Spleen (tissue), 11 donors: Measurements from ENCODE around the gene CD9. TPM values are rescaled to one million over a fixed set of nuclear protein-coding genes. Genes with fewer than 3 reads are reported as not detected.

Experiments used
- DNase-seq: peaks from one replicate; pipeline ENCODE4 v3.0.0-alpha.2; 2020
- H3K27ac ChIP-seq, 8 donors: fragments of 200-600 bp; sonication (generic) in 7 of 8; 1 replicate in 4 of 8; 2 replicates in 4 of 8; pipeline versions ENCODE4 v1.5.0 to v1.8.0; 2016 to 2021; ENCODE audit warnings: inconsistent platforms in 4 of 8, mild to moderate bottlenecking in 4 of 8, moderate library complexity in 1 of 8
- H3K27me3 ChIP-seq, 7 donors: fragments of 200-600 bp; sonication (generic) in 6 of 7; replicated peaks in 1 of 7; 1 replicate in 4 of 7; 2 replicates in 3 of 7; pipeline versions ENCODE4 v1.5.0 to v1.8.0; 2016 to 2021; ENCODE audit warnings: inconsistent platforms in 3 of 7, mild to moderate bottlenecking in 1 of 7
- H3K36me3 ChIP-seq, 6 donors: fragments of 200-600 bp; sonication (generic) in 5 of 6; 1 replicate in 4 of 6; 2 replicates in 2 of 6; pipeline versions ENCODE4 v1.5.0 to v1.8.0; 2016 to 2021; ENCODE audit warnings: inconsistent platforms in 2 of 6
- H3K4me1 ChIP-seq, 6 donors: fragments of 200-600 bp; sonication (generic) in 5 of 6; 1 replicate in 3 of 6; 2 replicates in 3 of 6; pipeline versions ENCODE4 v1.5.0 to v1.8.0; 2016 to 2021; ENCODE audit warnings: inconsistent platforms in 3 of 6
- H3K4me3 ChIP-seq, 8 donors: fragments of 200-600 bp; sonication (generic) in 7 of 8; 1 replicate in 4 of 8; 2 replicates in 4 of 8; pipeline versions ENCODE4 v1.5.0 to v1.8.0; 2016 to 2021; ENCODE audit warnings: inconsistent platforms in 4 of 8, mild to moderate bottlenecking in 4 of 8, moderate library complexity in 2 of 8
- H3K9me3 ChIP-seq, 8 donors: fragments of 200-600 bp; sonication (generic) in 7 of 8; 1 replicate in 4 of 8; 2 replicates in 4 of 8; pipeline versions ENCODE4 v1.5.0 to v1.8.0; 2016 to 2021; ENCODE audit warnings: inconsistent platforms in 4 of 8
- POLR2A ChIP-seq, 3 donors: fragments of 450-650 bp; IDR thresholded peaks; one replicate each; pipeline ENCODE4 v1.5.1; 2017; ENCODE audit warnings: antibody characterized with exemption in 3 of 3, mild to moderate bottlenecking in 1 of 3
- POLR2AphosphoS5 ChIP-seq, 3 donors: sonication (generic); formaldehyde crosslinking; IDR thresholded peaks; one replicate each; pipeline ENCODE4 v1.5.1; 2017; ENCODE audit warnings: antibody characterized with exemption in 3 of 3
- WGBS, 5 donors: extraction: QIAGEN DNeasy Blood & Tissue Kit in 3 of 5; methylation state at CpG; one replicate each; pipeline versions ENCODE4 v1.1.5 to v1.1.7; 2013 to 2018; 5-methylcytosine and 5-hydroxymethylcytosine counted together
- intact Hi-C: fragments of 100-400 bp; cut with DNase I; formaldehyde crosslinking; loops from one replicate; pipeline ENCODE4 v1.15.0; 2023; ENCODE audit warnings: low total_unique reads
- polyA plus RNA-seq, 3 donors: library from polyadenylated mRNA; stranded (reverse); fragments of 200-250 nt; gene quantifications; one replicate each; pipeline ENCODE4 v1.2.1, GENCODE V29; 2013
- total RNA-seq, 7 donors: library from RNA; depleted of rRNA in 3 of 7; stranded (reverse); fragments of >200 nt in 3 of 7; fragmentation: NEBNext Ultra II Directional in 4 of 7; extraction: Animal tissue kit (Norgen Biotek cat#: 25700) in 4 of 7; gene quantifications; one replicate each; pipeline versions ENCODE4 v1.1.0 to v1.2.1, GENCODE V29; 2016 to 2021
- TF ChIP-seq, protein P1 (sequence below), 11 experiments: fragments of 200-600 bp in 7 of 11; fragments of 450-650 bp in 4 of 11; sonication (generic) in 4 of 11; IDR thresholded peaks in 8 of 11; conservative IDR thresholded peaks in 3 of 11; 1 replicate in 7 of 11; 2 replicates in 4 of 11; pipeline versions ENCODE4 v1.4.0 to v1.8.0; 2016 to 2021; ENCODE audit warnings: antibody characterized with exemption in 11 of 11, inconsistent platforms in 4 of 11, mild to moderate bottlenecking in 1 of 11
- donor health status: healthy with polysubstance abuse.
- donor health status: DM: no; HTN: no; CAD: no; lungs with moderate emphysema.
- donor health status: DM: no; HTN: no; CAD: no.
- donor health status: Bipolar disorder and iron deficiency.
- donor health status: healthy.
- donor health status: DM: no; HTN: no; CAD: no.
- donor health status: DM: yes; HTN: yes; CAD: no.

Gene CD9
- total and polyA plus RNA-seq, 10 donors = 16.2 to 113 (median 68.9) TPM

DNA sequence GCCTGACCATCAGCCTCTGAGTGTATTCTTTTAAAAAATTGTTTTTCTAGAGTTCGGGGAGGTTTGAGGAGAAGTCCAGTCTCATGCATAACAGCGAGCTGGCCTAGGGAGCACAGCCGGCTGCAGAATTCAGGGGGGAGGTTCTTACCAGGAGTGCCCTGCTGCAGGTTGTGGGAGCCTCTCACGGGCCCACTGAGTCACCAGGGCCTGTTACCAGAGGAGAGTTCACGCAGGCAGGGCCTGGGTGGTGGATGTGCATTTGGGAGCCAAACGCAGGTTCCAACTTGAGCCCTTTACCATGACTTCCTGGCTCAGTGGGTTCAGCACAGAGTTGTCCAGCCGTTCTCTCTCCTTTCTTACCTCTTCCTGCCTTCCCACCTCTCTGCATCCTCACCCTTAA lies 14.4 kb downstream of the CD9 start:
- no peak overlapping the region for H3K27ac ChIP-seq
- DNase-seq = no peak
- H3K27me3 ChIP-seq = no peaks in the 10 kb centered on the region
- H3K4me3 ChIP-seq = no peak overlapping the region
- no peaks in the 10 kb centered on the region for H3K9me3 ChIP-seq
- intact Hi-C loops = no loop called here
- TF ChIP-seq, protein P1, sequence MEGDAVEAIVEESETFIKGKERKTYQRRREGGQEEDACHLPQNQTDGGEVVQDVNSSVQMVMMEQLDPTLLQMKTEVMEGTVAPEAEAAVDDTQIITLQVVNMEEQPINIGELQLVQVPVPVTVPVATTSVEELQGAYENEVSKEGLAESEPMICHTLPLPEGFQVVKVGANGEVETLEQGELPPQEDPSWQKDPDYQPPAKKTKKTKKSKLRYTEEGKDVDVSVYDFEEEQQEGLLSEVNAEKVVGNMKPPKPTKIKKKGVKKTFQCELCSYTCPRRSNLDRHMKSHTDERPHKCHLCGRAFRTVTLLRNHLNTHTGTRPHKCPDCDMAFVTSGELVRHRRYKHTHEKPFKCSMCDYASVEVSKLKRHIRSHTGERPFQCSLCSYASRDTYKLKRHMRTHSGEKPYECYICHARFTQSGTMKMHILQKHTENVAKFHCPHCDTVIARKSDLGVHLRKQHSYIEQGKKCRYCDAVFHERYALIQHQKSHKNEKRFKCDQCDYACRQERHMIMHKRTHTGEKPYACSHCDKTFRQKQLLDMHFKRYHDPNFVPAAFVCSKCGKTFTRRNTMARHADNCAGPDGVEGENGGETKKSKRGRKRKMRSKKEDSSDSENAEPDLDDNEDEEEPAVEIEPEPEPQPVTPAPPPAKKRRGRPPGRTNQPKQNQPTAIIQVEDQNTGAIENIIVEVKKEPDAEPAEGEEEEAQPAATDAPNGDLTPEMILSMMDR (IDR thresholded peaks at IDR 0.05 in 8 of 11, conservative IDR thresholded peaks at IDR 0.05 in 3 of 11) = no peak
- TF ChIP-seq POLR2AphosphoS5 (IDR thresholded peaks at IDR 0.05) (no peak), POLR2A (IDR thresholded peaks at IDR 0.05) (no peak)
- 77 to 94% (median 89%) methylated on average over 7 of the region's 7 CpGs for WGBS, 5 donors
- H3K36me3 ChIP-seq = peaks cover 0 to 11% (median 0%) of the 10 kb centered on the region in 6 donors
- H3K4me1 ChIP-seq = peaks cover 4 to 45% (median 6%) of the 10 kb centered on the region in 6 donors

DNA sequence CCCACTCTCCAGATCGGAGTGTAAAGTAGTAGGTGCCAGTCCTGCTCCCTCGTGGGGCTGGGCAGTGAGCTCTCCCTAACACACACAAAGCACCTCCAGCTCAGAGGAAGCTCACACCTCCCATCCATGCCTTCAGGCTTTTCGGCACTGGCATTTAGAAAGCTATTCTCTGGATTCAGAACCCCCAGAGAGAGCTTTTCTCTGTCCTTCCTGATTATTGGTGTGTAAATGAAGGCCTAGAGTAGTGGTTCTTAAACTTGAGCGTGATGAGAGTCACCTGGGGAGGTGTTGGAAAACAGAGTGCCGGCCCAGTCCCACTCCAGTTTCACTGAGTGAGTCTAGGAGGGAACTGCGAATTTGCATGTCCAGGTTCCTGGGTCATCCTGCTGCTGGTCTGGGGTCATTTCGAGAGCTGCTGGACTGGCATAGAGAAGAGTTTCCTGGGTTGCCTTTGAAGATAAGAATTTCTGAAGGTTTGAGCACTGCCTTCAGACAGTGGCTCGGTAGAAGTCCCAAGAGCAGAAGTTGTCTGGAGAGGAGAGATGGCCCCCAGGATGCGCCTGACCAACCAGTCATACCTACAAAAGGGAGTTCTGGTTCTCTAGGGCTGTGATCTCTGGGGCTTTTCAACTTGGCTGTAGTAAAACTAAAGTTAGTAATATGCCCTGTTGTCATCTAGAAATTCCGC lies 15.1 kb downstream of the CD9 start:
- intact Hi-C loops = no loop called here
- Histone ChIP-seq H3K36me3 (peaks cover 0 to 11% (median 0%) of the 10 kb centered on the region in 6 donors), H3K4me3 (no peak overlapping the region), H3K27me3 (no peaks in the 10 kb centered on the region), H3K4me1 (peaks cover under 1 to 42% (median 4%) of the 10 kb centered on the region in 6 donors), H3K27ac (peak overlapping the region in 2 of 8 donors; percentile 6 to 52), H3K9me3 (no peaks in the 10 kb centered on the region)
- TF ChIP-seq, protein P1 (IDR thresholded peaks at IDR 0.05 in 8 of 11, conservative IDR thresholded peaks at IDR 0.05 in 3 of 11) = no peak
- TF ChIP-seq POLR2AphosphoS5 (IDR thresholded peaks at IDR 0.05) (no peak), POLR2A (IDR thresholded peaks at IDR 0.05) (no peak)
- no peak for DNase-seq
- 82 to 89% (median 87%) methylated on average over 10 of the region's 10 CpGs for WGBS, 5 donors

DNA sequence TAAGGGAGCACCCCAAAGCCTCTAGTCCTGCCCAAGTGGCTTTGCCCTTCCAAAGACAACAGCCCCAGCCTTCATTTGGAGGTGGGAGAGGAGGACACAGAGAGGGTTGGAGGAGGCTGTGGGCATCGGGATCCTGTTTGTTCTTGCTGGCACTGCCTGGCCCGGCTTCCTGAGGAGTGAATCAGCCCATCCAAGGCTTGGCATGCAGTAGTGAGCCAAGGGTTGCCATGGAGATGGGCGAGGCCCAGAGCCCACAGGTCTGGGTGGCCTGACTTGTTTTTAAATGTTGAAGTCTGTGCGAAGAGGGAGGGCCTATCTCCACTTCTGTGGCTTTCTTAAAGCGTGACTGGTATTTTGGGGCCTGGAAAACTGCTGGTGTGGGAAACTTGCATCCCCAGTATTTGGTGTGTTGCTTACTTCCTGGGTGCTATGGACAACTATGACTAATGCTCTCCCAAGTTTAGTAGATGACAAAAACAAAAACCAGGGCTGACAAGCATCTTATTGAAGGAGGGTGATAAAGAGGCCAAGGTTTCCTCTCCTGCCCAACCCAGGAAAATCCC lies 15.8 kb downstream of the CD9 start:
- peak overlapping the region in 3 of 8 donors; percentile 13 to 52 (median 21) for H3K27ac ChIP-seq
- no peak overlapping the region for H3K4me3 ChIP-seq
- WGBS, 5 donors = 46 to 76% (median 61%) methylated on average over 4 to 5 of the region's 5 CpGs
- H3K27me3 ChIP-seq = no peaks in the 10 kb centered on the region
- H3K9me3 ChIP-seq = no peaks in the 10 kb centered on the region
- no peak for DNase-seq
- H3K4me1 ChIP-seq = peaks cover 0 to 36% (median 4%) of the 10 kb centered on the region in 6 donors
- TF ChIP-seq, protein P1 (IDR thresholded peaks at IDR 0.05 in 8 of 11, conservative IDR thresholded peaks at IDR 0.05 in 3 of 11) = no peak
- TF ChIP-seq POLR2AphosphoS5 (IDR thresholded peaks at IDR 0.05) = peak in 2 of 3 donors; percentile 21 to 41
- no peak for TF ChIP-seq POLR2A (IDR thresholded peaks at IDR 0.05)
- H3K36me3 ChIP-seq = peaks cover 0 to 11% (median 0%) of the 10 kb centered on the region in 6 donors
- intact Hi-C loops = no loop called here

DNA sequence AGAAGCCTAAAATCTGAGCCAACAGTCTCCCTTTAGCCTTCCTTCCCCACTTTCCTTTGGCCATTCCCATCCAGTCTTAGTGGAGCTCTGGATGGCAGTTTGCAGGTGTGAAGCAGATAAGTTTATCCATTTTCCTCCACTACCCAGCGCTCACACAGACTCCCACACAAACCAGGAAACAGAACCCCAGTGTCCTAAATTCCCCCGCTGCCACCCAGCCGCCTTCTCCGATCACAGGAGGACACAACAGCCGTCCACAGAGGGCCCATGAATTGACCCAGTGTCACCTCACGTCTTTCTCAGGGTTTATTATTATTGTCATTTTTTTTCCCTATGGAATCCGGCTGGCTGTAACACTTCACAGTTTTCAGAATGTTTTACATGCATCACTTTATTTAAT lies 16.4 kb downstream of the CD9 start:
- WGBS, 5 donors = 88 to 95% (median 92%) methylated on average over 7 of the region's 7 CpGs
- no peaks in the 10 kb centered on the region for H3K27me3 ChIP-seq
- H3K27ac ChIP-seq = peak overlapping the region in 2 of 8 donors; percentile 21 to 52
- no peak for DNase-seq
- intact Hi-C loops = no loop called here
- no peaks in the 10 kb centered on the region for H3K9me3 ChIP-seq
- H3K4me1 ChIP-seq = peaks cover 0 to 35% (median 4%) of the 10 kb centered on the region in 6 donors
- peaks cover 0 to 10% (median 0%) of the 10 kb centered on the region in 6 donors for H3K36me3 ChIP-seq
- no peak overlapping the region for H3K4me3 ChIP-seq
- TF ChIP-seq POLR2AphosphoS5 (IDR thresholded peaks at IDR 0.05) = no peak
- no peak for TF ChIP-seq POLR2A (IDR thresholded peaks at IDR 0.05)
- TF ChIP-seq, protein P1 (IDR thresholded peaks at IDR 0.05 in 8 of 11, conservative IDR thresholded peaks at IDR 0.05 in 3 of 11) = no peak
